ENCODE results near the gene SRCIN1. TPM values are rescaled to one million over a fixed set of nuclear protein-coding genes. Genes with fewer than 3 reads are reported as not detected.

Gene SRCIN1
- total RNA-seq, 1 donor from 2014 or later, result 2.1 TPM

- DNase-seq (ENCODE audit: low read depth), result no peak
- TF ChIP-seq CTCF (conservative IDR thresholded peaks at IDR 0.05; ENCODE audit: low read depth, low read length), result no peak
- no peak overlapping the region for H3K4me3 ChIP-seq (ENCODE audit: low read depth, low read length)
Observed at GRCh38 chr17:38595892-38596291, 9.9 kb downstream of the SRCIN1 start.

DNA sequence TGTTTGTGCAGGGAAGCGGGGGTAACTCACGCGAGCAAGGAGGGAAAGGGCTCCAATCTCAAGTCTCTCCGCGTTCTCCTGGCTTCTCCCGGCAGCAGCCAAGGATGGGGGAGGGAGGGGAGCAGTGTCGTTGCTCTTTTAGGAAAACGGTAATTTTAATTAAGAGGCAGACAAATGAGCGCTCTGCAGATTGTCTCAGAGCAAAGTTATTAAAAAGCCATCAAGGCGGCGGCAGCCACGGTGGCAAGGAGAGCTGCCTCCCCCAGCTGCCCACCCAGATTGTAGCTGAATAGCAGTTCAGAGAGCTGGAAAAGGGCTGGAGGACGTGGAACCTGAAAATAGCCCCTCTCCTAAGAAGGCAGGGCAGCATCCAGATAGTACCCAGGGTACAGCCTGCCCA lies 11.6 kb downstream of the SRCIN1 start:
- no peak for TF ChIP-seq CTCF (conservative IDR thresholded peaks at IDR 0.05; ENCODE audit: low read depth, low read length)
- H3K4me3 ChIP-seq (ENCODE audit: low read depth, low read length), result no peak overlapping the region
- no peak for DNase-seq (ENCODE audit: low read depth)

DNA sequence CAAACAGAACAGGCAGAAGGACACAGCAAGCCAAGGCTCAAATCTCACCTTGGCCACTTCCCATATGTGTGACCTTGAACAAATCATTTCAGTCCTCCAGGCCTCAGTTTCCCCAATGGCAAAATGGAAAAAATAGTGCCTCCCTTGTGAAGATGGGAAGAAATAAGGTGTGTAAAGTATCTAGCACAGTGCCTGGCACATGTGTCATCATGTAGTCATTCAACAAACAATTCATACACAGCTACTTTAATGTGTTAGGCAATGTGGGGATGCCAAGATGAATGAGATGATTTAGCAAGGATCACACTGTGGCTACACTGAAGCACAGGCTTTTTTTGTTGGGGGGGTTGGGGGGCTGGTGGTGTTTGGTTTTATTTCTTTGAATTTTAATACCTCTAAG lies 13.3 kb downstream of the SRCIN1 start:
- no peak overlapping the region for H3K4me3 ChIP-seq (ENCODE audit: low read depth, low read length)
- TF ChIP-seq CTCF (conservative IDR thresholded peaks at IDR 0.05; ENCODE audit: low read depth, low read length), result no peak
- DNase-seq (ENCODE audit: low read depth), result no peak

DNA sequence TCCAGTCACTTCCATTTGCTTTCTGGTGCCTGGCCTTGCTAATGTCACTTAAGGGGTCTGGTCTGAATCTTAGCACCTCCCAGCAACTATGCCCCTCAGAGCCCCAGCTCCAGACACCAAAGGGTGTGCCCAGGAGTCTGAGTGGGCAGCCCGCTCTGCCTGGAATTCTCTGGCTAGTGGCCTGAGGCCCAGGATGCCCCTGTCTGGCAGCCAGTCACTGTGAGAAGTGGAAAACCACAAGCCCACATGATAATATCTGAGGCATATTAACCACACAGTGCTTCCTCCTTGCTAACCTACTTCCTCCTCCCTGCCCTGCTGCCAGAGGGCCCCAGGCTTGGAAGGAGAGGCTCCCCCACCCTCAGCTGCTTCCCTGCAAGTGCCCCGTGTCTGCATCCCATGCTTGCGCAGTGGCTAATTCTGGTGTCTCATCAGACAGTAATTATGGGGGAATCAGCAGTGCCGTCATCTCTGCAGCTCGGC lies 14.0 kb downstream of the SRCIN1 start:
- DNase-seq (ENCODE audit: low read depth), result no peak
- no peak for TF ChIP-seq CTCF (conservative IDR thresholded peaks at IDR 0.05; ENCODE audit: low read depth, low read length)

GRCh38 chr17:38590988-38591758 lies 14.6 kb downstream of the SRCIN1 start:
- no peak overlapping the region for H3K4me3 ChIP-seq (ENCODE audit: low read depth, low read length)
- DNase-seq (ENCODE audit: low read depth), result no peak
- TF ChIP-seq CTCF (conservative IDR thresholded peaks at IDR 0.05; ENCODE audit: low read depth, low read length), result no peak

More for the DNA sequence above, 14.0 kb downstream of the SRCIN1 start:
- H3K4me3 ChIP-seq (ENCODE audit: low read depth, low read length), result no peak overlapping the region

DNA sequence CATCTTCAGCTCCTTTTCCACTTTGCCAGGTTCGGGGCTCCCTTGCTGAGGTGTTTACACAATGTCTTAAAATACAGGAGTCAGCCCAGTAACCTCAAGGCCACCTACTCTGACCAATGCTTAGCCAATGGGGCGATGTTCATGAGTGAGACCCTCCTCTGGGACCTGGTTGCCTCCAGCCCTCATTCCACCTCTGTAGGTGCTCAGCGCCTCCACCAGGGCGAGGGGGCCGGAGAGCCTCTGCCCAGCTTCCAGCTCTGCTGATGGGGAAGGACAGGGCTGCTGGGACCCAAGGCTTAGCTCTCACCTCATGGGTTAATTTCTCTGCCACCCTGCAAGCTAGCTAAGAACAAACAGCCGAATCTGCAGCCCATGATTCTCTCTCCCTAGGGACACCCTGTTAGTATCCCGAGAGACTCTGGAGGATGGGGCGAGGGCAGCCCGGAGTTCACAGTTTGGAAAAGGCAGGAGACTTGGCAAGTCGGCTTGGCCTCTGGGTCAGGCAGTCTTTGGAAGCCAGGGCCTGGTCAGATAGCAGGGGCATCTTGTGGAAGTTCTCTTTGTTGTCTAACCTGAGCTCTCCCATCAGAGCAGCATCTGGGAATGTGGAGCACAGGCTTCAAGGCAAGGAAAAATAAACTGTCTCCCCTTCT lies 16.2 kb downstream of the SRCIN1 start:
- TF ChIP-seq CTCF (conservative IDR thresholded peaks at IDR 0.05; ENCODE audit: low read depth, low read length), result no peak
- H3K4me3 ChIP-seq (ENCODE audit: low read depth, low read length), result no peak overlapping the region
- DNase-seq (ENCODE audit: low read depth), result no peak

Data from epithelial cell of proximal tubule (primary cell).